ENCODE measurements around the gene FHIT. TPM values are rescaled to one million over a fixed set of nuclear protein-coding genes. Genes with fewer than 3 reads are reported as not detected.

Gene FHIT
- total RNA-seq, 2 donors from 2014 or later, result 10.4 to 15.8 TPM

DNA sequence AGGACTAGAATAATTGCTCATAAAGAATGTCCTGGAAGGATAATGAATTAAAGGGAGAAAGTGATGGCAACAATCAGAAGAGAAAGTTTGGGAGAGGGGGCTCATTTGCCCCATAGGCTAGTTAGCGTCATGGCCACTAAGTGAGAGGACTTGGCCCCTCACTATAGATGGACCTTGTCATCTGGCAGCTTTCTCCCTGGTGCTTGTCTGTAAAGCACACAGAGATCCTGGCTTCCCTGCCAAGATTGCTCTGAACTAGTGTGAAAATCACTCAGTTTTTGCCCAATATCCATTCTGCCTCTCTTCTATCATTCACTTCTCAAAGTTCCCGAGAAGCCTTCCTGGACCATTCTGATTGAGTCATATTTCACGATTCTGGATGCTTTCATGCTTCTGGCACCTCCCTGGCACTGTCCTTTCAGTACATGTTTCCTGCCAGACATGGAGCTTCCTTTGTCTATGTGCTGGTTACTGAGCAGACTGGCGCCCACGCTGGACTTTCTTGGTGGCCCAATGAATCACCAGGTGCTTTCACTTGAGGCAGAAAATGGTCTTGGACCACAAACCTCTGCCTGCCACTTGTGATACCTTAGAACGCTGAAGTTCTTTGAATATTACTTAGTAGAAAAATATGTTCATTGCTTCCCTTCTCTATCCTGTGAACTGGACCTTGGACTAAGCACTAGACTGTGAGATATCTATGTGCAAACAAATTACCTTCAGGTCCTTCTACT lies 1491.8 kb downstream of the FHIT start:
- intact Hi-C loops (cut with DNase I), result no loop called here
- 32 to 48% methylated on average over 6 of the region's 6 CpGs for WGBS, 2 donors
- DNase-seq (no peak), ATAC-seq (no peak)
- no peaks in the 10 kb centered on the region for H3K36me3 ChIP-seq (replicated peaks in 1 of 2; ENCODE audit: insufficient read depth in 1 of 2, low read depth in 2 of 2)
- TF ChIP-seq, protein P1, sequence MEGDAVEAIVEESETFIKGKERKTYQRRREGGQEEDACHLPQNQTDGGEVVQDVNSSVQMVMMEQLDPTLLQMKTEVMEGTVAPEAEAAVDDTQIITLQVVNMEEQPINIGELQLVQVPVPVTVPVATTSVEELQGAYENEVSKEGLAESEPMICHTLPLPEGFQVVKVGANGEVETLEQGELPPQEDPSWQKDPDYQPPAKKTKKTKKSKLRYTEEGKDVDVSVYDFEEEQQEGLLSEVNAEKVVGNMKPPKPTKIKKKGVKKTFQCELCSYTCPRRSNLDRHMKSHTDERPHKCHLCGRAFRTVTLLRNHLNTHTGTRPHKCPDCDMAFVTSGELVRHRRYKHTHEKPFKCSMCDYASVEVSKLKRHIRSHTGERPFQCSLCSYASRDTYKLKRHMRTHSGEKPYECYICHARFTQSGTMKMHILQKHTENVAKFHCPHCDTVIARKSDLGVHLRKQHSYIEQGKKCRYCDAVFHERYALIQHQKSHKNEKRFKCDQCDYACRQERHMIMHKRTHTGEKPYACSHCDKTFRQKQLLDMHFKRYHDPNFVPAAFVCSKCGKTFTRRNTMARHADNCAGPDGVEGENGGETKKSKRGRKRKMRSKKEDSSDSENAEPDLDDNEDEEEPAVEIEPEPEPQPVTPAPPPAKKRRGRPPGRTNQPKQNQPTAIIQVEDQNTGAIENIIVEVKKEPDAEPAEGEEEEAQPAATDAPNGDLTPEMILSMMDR (IDR thresholded peaks at IDR 0.05), result no peak
- no peak for TF ChIP-seq POLR2A (IDR thresholded peaks at IDR 0.05)
- no peaks in the 10 kb centered on the region for H3K27me3 ChIP-seq
- peaks cover 11% of the 10 kb centered on the region for H3K4me1 ChIP-seq
- no peak overlapping the region for H3K4me3 ChIP-seq
- no peaks in the 10 kb centered on the region for H3K9me3 ChIP-seq
- H3K27ac ChIP-seq, result no peak overlapping the region

DNA sequence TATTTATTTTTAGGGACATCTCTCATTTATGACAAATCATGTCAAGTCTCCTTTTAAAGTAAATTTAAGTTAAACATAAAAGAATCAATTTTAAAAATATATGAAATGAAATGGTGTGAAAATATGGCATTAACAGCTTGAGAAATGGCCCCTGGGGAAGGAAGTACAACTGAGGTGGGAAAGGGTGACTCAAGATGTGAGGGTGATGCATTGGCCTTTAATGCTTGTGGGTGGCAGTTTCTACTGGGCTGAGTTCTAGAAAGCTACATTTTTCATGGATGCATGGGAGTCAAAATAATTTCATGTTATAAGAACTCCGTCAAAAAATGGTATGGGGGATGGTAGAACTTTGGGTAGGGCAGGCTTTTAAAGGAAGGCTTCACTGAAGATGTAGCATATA lies 1492.6 kb downstream of the FHIT start:
- H3K4me1 ChIP-seq, result peaks cover 11% of the 10 kb centered on the region
- 85 to 91% methylated on average over 1 of the region's 1 CpG for WGBS, 2 donors

DNA sequence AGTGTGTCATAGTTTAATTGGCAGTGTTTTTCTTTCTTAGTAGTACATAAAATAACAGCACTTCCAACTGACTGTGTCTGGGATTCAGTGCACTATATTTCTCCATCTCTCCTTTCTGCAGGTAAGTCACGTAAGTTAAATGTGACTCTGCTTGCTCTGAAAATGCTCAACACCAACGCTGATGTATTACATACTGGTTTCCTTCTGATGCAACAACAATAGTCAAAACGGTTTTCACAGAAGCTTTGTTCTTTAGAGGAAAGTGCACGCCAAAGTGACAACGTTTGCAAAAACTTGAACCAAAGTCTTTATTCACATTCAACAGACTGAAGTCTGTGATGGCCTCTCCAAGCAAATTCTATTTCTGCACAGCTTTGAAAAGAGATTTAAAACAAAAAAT lies 1494.3 kb downstream of the FHIT start:
- intact Hi-C loops (cut with DNase I), result no loop called here
- Histone ChIP-seq H3K27me3 (no peaks in the 10 kb centered on the region), H3K27ac (no peak overlapping the region), H3K4me1 (peaks cover 11% of the 10 kb centered on the region), H3K4me3 (no peak overlapping the region), H3K9me3 (no peaks in the 10 kb centered on the region), H3K36me3 (replicated peaks in 1 of 2; ENCODE audit: insufficient read depth in 1 of 2, low read depth in 2 of 2) (no peaks in the 10 kb centered on the region)
- TF ChIP-seq, protein P1 (IDR thresholded peaks at IDR 0.05), result no peak
- TF ChIP-seq POLR2A (IDR thresholded peaks at IDR 0.05), result no peak
- WGBS, 2 donors, result 81 to 83% methylated on average over 5 of the region's 5 CpGs
- DNase-seq (no peak), ATAC-seq (no peak)

More for the DNA sequence above, 1492.6 kb downstream of the FHIT start:
- no peaks in the 10 kb centered on the region for H3K9me3 ChIP-seq
- H3K36me3 ChIP-seq (replicated peaks in 1 of 2; ENCODE audit: insufficient read depth in 1 of 2, low read depth in 2 of 2), result no peaks in the 10 kb centered on the region
- TF ChIP-seq POLR2A (IDR thresholded peaks at IDR 0.05), result no peak
- TF ChIP-seq, protein P1 (IDR thresholded peaks at IDR 0.05), result no peak
- no peak overlapping the region for H3K4me3 ChIP-seq
- intact Hi-C loops (cut with DNase I), result no loop called here
- no peaks in the 10 kb centered on the region for H3K27me3 ChIP-seq
- no peak overlapping the region for H3K27ac ChIP-seq
- no peak for DNase-seq
- no peak for ATAC-seq

DNA sequence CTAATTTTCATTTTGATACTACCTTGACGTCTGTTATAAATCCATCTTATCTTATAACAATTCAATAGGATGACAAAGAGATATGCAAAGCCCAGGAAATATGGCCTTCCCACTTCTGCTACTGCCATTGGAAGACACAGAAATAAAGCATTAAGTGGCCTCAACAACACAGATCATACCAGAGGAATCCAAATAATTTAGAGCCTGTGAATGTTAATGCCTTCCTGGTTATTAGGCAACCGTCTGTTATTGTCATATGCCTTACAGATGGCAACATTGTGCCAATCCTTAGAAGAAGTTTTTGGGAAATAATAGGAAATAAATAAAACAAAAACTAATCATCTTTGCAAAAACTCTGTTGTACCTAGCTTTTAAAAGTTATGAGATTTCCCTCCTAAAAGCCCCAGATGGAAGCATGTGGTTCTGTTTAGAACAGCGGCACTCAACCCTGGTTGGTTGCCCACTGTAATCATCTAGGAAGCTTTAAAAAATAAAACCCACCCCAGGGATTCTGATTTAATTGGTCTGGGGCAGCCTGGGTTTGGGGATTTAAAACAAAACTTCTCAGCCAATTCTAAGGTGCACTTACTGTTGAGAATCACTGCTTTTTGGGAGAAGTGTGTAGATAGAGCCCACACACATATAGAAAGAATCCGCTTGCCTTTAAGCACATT lies 1496.7 kb downstream of the FHIT start:
- WGBS, 2 donors, result 83 to 89% methylated on average over 4 of the region's 4 CpGs
- Histone ChIP-seq H3K4me1 (peaks cover 6% of the 10 kb centered on the region), H3K27me3 (no peaks in the 10 kb centered on the region), H3K4me3 (no peak overlapping the region), H3K9me3 (no peaks in the 10 kb centered on the region), H3K36me3 (replicated peaks in 1 of 2; ENCODE audit: insufficient read depth in 1 of 2, low read depth in 2 of 2) (no peaks in the 10 kb centered on the region), H3K27ac (no peak overlapping the region)
- no peak for TF ChIP-seq POLR2A (IDR thresholded peaks at IDR 0.05)
- TF ChIP-seq, protein P1 (IDR thresholded peaks at IDR 0.05), result no peak
- no peak for ATAC-seq
- intact Hi-C loops (cut with DNase I), result no loop called here
- DNase-seq, result no peak
